Measurements from ENCODE around the gene RELN. TPM values are rescaled to one million over a fixed set of nuclear protein-coding genes. Genes with fewer than 3 reads are reported as not detected.
"Not testable (repeated sequence)": the region's sequence is repeated elsewhere in the genome, so short reads cannot be mapped to it uniquely, and the experiment has no call there.

RELN gene
- 0.22 TPM in 1 of 3 replicates, not detected in the others for total RNA-seq
- long read RNA-seq, result 0 reads

DNA sequence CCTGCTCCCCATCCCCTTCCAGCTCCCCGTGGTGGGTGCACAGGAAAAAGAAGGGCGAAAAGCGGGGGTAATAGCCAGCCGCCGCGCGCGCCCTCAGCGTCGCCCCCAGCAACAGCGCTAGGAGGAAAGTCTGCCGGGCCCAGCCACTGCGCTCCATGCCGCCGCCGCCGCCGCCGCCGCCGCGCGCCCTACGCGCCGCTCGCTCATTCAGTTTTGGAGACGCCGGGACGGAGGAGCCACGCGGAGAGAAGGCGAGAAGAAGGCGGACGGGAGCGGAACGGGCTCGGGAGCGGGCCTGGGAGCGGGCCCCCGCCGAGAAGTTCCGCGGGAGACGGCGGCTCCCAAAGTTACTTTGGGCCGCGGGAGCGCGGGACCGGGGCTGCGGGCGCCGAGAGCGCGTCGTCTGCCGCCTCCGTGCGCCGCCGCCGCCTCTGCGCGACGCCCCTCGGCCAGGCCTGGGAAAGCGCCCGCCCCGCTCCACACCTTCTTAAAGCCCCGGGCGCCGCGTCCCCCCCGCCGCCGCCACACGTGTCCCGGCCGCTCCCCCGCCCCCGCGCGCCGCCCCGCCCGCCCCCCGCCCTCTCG is at the start of gene RELN:
RELN (minus strand) TSS at position 459 of the 585 bp plus-strand sequence; CDS start at position 157, 302 bp downstream.
- Mint-ChIP-seq H3K9me3 (ENCODE audit: low read depth) (no peaks in the 10 kb centered on the region), H3K27ac (ENCODE audit: unreplicated experiment) (no peak within 1 kb of the TSS), H3K4me3 (ENCODE audit: unreplicated experiment) (peak within 1 kb of the TSS; percentile 61), H3K4me1 (ENCODE audit: low read depth) (peaks cover 14% of the 10 kb centered on the region), H3K36me3 (ENCODE audit: low read depth) (peaks cover 1% of the 10 kb centered on the region), H3K27me3 (ENCODE audit: low read depth) (peaks cover 60% of the 10 kb centered on the region)
- DNase-seq (ENCODE audit: low spot score), result no peak
- TF ChIP-seq, protein P1, sequence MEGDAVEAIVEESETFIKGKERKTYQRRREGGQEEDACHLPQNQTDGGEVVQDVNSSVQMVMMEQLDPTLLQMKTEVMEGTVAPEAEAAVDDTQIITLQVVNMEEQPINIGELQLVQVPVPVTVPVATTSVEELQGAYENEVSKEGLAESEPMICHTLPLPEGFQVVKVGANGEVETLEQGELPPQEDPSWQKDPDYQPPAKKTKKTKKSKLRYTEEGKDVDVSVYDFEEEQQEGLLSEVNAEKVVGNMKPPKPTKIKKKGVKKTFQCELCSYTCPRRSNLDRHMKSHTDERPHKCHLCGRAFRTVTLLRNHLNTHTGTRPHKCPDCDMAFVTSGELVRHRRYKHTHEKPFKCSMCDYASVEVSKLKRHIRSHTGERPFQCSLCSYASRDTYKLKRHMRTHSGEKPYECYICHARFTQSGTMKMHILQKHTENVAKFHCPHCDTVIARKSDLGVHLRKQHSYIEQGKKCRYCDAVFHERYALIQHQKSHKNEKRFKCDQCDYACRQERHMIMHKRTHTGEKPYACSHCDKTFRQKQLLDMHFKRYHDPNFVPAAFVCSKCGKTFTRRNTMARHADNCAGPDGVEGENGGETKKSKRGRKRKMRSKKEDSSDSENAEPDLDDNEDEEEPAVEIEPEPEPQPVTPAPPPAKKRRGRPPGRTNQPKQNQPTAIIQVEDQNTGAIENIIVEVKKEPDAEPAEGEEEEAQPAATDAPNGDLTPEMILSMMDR (IDR thresholded peaks at IDR 0.05), result no peak

DNA sequence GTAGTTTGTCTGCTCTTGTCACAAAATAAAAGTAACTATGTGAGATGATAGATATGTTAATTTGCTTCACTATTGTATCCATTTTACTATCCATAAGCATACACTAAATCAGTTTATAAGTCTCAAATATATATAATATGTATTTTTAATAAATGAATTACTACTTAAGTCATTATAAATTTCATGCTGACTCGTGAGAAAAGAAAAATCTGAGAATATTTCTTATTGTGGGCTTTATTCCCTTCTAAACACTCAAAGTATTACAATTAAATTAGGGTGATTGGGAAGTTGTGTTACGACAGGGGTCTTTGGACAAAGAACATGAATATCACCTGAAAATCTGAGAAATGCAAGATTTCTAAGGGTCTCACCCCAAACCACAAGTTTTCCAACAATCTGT is 48.7 kb upstream of the RELN start:
- Mint-ChIP-seq H3K4me1 (ENCODE audit: low read depth) (no peaks in the 10 kb centered on the region), H3K27ac (ENCODE audit: unreplicated experiment) (no peak overlapping the region), H3K4me3 (ENCODE audit: unreplicated experiment) (no peak overlapping the region), H3K27me3 (ENCODE audit: low read depth) (peaks cover 15% of the 10 kb centered on the region), H3K9me3 (ENCODE audit: low read depth) (peaks cover 8% of the 10 kb centered on the region), H3K36me3 (ENCODE audit: low read depth) (peaks cover 2% of the 10 kb centered on the region)
- DNase-seq (ENCODE audit: low spot score), result no peak
- TF ChIP-seq, protein P1 (IDR thresholded peaks at IDR 0.05), result no peak

DNA sequence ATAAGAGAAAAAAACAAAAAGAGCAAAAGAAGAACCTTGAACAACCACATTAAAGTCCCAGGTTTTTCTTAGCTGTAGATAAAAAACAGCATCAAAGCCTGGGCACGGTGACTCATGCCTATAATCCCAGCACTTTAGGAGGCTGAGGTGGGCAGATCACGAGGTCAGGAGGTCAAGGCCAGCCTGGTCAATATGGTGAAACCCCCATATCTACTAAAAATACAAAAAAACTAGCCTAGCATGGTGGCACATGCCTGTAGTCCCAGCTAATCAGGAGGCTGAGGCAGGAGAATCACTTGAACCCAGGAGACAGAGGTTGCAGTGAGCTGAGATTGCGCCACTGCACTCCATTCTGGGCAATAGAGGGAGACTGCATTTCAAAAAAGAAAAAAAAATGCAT is 47.4 kb upstream of the RELN start:
- H3K4me1 Mint-ChIP-seq (ENCODE audit: low read depth); H3K36me3 Mint-ChIP-seq (ENCODE audit: low read depth); H3K9me3 Mint-ChIP-seq (ENCODE audit: low read depth); H3K4me3 Mint-ChIP-seq (ENCODE audit: unreplicated experiment); DNase-seq (ENCODE audit: low spot score); H3K27ac Mint-ChIP-seq (ENCODE audit: unreplicated experiment): not testable (repeated sequence)
- H3K27me3 Mint-ChIP-seq (ENCODE audit: low read depth), result peaks cover 12% of the 10 kb centered on the region

DNA sequence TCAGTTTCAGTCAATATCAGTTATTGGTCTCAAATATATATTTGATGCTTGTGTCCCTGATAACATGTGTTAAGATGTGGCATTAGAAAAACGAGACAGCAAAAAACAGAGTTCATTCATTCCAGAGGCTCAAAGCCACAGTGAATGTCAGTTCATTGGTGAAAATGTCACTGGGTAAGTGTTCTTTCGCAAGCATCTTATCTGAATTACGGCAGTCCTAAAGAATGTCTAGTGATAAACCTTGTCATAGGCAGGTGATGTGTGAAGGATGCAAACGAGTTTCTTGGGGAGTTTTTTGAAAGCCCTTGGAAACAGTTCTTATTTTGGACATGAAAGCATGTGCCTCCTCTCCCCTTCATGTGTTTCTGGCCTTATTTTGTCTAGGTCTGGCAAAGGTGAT is 45.9 kb upstream of the RELN start:
- peaks cover 2% of the 10 kb centered on the region for H3K36me3 Mint-ChIP-seq (ENCODE audit: low read depth)
- H3K9me3 Mint-ChIP-seq (ENCODE audit: low read depth), result peaks cover 11% of the 10 kb centered on the region
- no peaks in the 10 kb centered on the region for H3K4me1 Mint-ChIP-seq (ENCODE audit: low read depth)
- H3K27me3 Mint-ChIP-seq (ENCODE audit: low read depth), result peaks cover 8% of the 10 kb centered on the region
- H3K27ac Mint-ChIP-seq (ENCODE audit: unreplicated experiment), result no peak overlapping the region
- no peak overlapping the region for H3K4me3 Mint-ChIP-seq (ENCODE audit: unreplicated experiment)
- TF ChIP-seq, protein P1 (IDR thresholded peaks at IDR 0.05), result no peak
- no peak for DNase-seq (ENCODE audit: low spot score)

DNA sequence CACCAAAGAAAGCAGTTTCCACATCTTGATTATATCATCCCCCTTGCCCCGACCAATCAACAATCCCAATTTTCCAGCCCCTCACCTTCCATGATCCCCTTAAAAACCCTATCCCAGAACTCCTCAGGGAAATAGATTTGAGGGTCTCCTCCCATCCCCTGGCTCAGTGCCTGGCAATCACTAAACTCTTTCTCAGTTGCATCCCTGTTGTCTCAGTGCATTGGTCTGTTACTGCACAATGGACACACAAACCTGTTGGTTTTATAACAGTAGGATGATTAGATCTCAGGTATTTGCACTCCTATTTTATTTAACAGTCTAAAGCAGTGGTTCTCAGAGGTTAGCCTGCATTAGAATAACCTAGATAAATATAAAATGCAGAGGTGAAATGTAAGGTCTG is 45.2 kb upstream of the RELN start:
- TF ChIP-seq, protein P1 (IDR thresholded peaks at IDR 0.05), result no peak
- no peak overlapping the region for H3K4me3 Mint-ChIP-seq (ENCODE audit: unreplicated experiment)
- H3K36me3 Mint-ChIP-seq (ENCODE audit: low read depth), result peaks cover 2% of the 10 kb centered on the region
- DNase-seq (ENCODE audit: low spot score), result no peak
- H3K9me3 Mint-ChIP-seq (ENCODE audit: low read depth), result peaks cover 11% of the 10 kb centered on the region
- H3K27me3 Mint-ChIP-seq (ENCODE audit: low read depth), result peaks cover 8% of the 10 kb centered on the region
- H3K4me1 Mint-ChIP-seq (ENCODE audit: low read depth), result no peaks in the 10 kb centered on the region
- H3K27ac Mint-ChIP-seq (ENCODE audit: unreplicated experiment), result no peak overlapping the region

DNA sequence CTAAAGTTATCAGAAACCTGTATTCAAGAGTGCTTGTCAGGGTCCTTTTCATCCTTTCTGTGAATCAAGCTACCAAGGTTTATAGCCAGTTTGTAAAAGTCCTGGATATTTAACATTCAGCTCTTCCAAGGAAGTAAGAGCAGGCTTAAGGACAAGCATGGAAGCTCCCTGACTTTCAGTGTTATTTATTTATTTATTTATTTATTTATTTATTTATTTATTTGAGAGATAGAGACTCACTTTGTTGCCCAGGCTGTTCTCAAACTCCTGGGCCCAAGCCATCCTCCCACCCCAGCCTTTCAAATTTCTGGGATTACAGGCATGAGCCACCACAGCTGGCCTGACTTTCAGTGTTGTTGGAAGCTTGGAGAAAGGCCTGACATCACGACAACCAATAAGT is 44.4 kb upstream of the RELN start:
- Mint-ChIP-seq H3K27ac (ENCODE audit: unreplicated experiment) (no peak overlapping the region), H3K9me3 (ENCODE audit: low read depth) (peaks cover 11% of the 10 kb centered on the region), H3K4me3 (ENCODE audit: unreplicated experiment) (no peak overlapping the region), H3K4me1 (ENCODE audit: low read depth) (no peaks in the 10 kb centered on the region), H3K36me3 (ENCODE audit: low read depth) (peaks cover 2% of the 10 kb centered on the region), H3K27me3 (ENCODE audit: low read depth) (peaks cover 11% of the 10 kb centered on the region)
- TF ChIP-seq, protein P1 (IDR thresholded peaks at IDR 0.05), result no peak
- DNase-seq (ENCODE audit: low spot score), result no peak

All from chondrocyte (in vitro differentiated cells).